Astrocyte of the spinal cord (primary cell): ENCODE results near the gene THUMPD3.
A peak's percentile ranks its signal among the peaks of the same experiment; 100 is the strongest.

Experiments used
- DNase-seq: peaks from one replicate; pipeline ENCODE4 v3.0.0; 2011; ENCODE audit warnings: low read depth, low spot score
- H3K4me3 ChIP-seq: 2 replicates; pipeline ENCODE4 v1.5.1; 2011; ENCODE audit warnings: low read depth, mild to moderate bottlenecking, low read length, moderate library complexity
- CTCF ChIP-seq: IDR thresholded peaks from 2 replicates; pipeline ENCODE4 v1.5.1; 2012; ENCODE audit warnings: low read depth, mild to moderate bottlenecking, low read length, inconsistent platforms
- in situ Hi-C: cut with HindIII; loops from 2 replicates; pipeline ENCODE4 v1.10.0; 2017; ENCODE audit warnings: low sequenced_read_pairs

The THUMPD3 gene

GRCh38 chr3:9351709-9352126 lies 11.1 kb upstream of the THUMPD3 start:
- TF ChIP-seq CTCF: no peak
- no peak for DNase-seq
- in situ Hi-C loops: no loop called here
- H3K4me3 ChIP-seq: no peak overlapping the region

- peak; percentile 75 for DNase-seq
- peak; percentile 93 for TF ChIP-seq CTCF
- H3K4me3 ChIP-seq: no peak overlapping the region
- in situ Hi-C loops: no loop called here
Observed at GRCh38 chr3:9352917-9353752, 9.7 kb upstream of the THUMPD3 start.

DNA sequence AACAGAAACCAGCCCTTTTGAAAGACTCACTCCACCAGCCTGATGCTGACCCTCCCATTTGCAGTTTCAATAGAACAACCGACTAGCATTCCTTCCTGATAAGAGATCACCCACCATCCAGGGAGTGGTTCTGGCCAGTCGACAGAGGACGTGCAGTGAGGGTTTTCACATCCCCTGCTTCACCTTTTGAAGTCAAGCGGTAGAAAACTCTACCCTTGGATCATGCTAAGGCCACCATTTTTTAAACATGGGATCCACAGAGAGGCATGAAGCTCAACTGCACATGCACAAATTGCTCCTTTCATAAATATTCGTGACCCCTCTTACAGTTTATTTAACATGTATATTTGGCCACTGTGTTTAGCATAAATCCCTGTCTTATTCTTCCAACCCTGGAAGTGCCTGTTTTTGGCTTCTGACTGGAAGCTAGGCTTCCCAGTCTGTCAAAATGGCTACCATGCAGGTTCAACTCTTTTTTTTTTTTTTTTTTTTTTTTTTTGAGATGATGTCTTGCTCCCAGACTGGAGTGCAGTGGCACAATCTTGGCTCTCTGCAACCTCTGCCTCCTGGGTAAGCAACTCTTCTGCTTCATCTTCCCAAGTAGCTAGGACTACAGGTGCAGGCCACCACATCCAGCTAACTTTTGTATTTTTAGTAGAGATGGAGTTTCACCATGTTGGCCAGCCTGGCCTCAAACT lies 1.0 kb upstream of the THUMPD3 start:
- DNase-seq: no peak
- H3K4me3 ChIP-seq: peak overlapping the region; percentile 61
- no peak for TF ChIP-seq CTCF
- in situ Hi-C loops: no loop called here

DNA sequence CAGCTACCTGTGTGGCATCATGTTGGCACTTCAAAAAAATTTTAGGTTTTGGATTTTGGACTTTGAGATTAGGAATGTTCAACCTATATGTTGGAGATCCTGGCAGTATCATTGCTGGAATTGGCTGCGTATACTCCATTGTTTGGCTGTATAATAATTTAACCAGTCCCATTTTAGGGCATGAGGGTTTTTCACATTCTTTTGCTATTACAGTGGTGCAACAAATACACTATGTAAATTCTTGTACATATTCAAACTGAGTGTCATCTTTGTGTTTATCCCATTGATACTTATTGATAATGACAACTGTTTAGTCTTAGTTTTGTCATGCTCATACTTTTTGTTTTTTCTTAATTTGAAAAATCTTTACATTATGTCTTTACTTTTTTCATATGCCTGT lies 6.7 kb downstream of the THUMPD3 start:
- H3K4me3 ChIP-seq: no peak overlapping the region
- no peak for DNase-seq
- TF ChIP-seq CTCF: no peak
- in situ Hi-C loops: no loop called here

DNA sequence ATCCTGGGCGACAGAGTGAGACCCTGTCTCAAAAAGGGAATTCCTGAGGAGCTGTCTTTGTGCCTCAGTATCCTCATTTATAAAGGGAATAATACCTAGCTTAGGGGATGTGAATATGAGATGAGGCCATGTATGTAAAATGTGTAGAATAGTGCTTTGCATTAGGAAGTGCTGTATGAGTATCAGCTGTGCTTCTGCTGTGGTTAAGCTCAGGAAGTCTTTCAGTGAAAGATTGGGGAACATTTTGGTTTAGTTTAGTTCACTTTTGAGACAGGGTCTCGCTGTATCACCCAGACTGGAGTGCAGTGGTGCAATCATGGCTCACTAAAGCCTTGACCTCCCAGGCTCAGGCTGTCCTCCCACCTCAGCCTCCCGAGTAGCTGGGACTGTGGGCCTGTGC lies 10.6 kb downstream of the THUMPD3 start:
- in situ Hi-C loops: no loop called here
- DNase-seq: no peak
- no peak for TF ChIP-seq CTCF
- H3K4me3 ChIP-seq: no peak overlapping the region

DNA sequence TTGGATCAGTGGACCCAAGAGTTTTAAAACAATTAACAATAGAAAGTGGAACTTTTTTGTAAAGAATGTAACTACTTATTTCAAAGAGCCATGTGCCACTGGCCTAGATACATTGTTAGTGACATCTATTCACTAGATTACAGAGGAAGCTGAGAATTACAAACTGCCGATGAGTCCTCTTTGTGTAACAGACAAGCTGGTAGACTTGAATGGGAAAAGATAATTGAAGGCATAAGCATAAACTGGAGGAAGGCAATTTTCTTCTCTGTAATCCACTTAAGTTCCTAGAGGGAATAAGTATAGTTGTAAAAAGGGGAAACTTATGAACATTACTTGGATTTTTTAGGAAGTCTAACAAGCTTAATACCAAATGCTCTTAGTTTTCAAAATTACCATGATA lies 15.1 kb downstream of the THUMPD3 start:
- in situ Hi-C loops: no loop called here
- no peak for TF ChIP-seq CTCF
- no peak overlapping the region for H3K4me3 ChIP-seq
- DNase-seq: no peak
